Gastrocnemius medialis (tissue), 4 donors: ENCODE results near the gene ZNF578. TPM values are rescaled to one million over a fixed set of nuclear protein-coding genes. Genes with fewer than 3 reads are reported as not detected.

Source experiments
- ATAC-seq, 2 donors: fragments of 150-250 bp; one replicate each; pipeline ENCODE4 v1.9.1; 2016
- DNase-seq, 2 donors: peaks; one replicate each; pipeline ENCODE4 v3.0.0-alpha.2; 2019
- H3K27ac ChIP-seq, 4 donors: fragments of 200-600 bp; sonication (generic); 1 replicate in 1 of 4; 2 replicates in 3 of 4; pipeline ENCODE4 v1.5.1; 2016 to 2018; ENCODE audit warnings: mild to moderate bottlenecking in 2 of 4, moderate library complexity in 1 of 4
- H3K27me3 ChIP-seq, 3 donors: fragments of 200-600 bp; sonication (generic) in 2 of 3; 1 replicate in 1 of 3; 2 replicates in 2 of 3; pipeline versions ENCODE4 v1.5.1 to v1.6.0; 2016 to 2019; ENCODE audit warnings: mild to moderate bottlenecking in 1 of 3, moderate library complexity in 1 of 3
- H3K36me3 ChIP-seq, 2 donors: fragments of 200-600 bp; sonication (generic) in 1 of 2; one replicate each; pipeline ENCODE4 v1.5.1; 2017 to 2018
- H3K4me1 ChIP-seq, 2 donors: fragments of 200-600 bp; sonication (generic) in 1 of 2; one replicate each; pipeline ENCODE4 v1.5.1; 2016 to 2017; ENCODE audit warnings: mild to moderate bottlenecking in 2 of 2
- H3K4me3 ChIP-seq, 4 donors: fragments of 200-600 bp; sonication (generic) in 3 of 4; 1 replicate in 1 of 4; 2 replicates in 3 of 4; pipeline ENCODE4 v1.5.1; 2016 to 2019; ENCODE audit warnings: mild to moderate bottlenecking in 2 of 4
- H3K9me3 ChIP-seq, 3 donors: fragments of 200-600 bp; sonication (generic) in 2 of 3; 1 replicate in 1 of 3; 2 replicates in 2 of 3; pipeline ENCODE4 v1.5.1; 2016 to 2019
- CTCF ChIP-seq, 5 experiments: fragments of 450-650 bp in 3 of 5; fragments of 200-600 bp in 2 of 5; sonication (generic) in 2 of 5; IDR thresholded peaks in 4 of 5; conservative IDR thresholded peaks in 1 of 5; 1 replicate in 4 of 5; 2 replicates in 1 of 5; pipeline ENCODE4 v1.5.1; 2016 to 2019; ENCODE audit warnings: antibody characterized with exemption in 5 of 5, mild to moderate bottlenecking in 3 of 5, moderate library complexity in 3 of 5
- POLR2A ChIP-seq, 2 donors: fragments of 450-650 bp; IDR thresholded peaks; one replicate each; pipeline ENCODE4 v1.6.1; 2017; ENCODE audit warnings: antibody characterized with exemption in 2 of 2, mild to moderate bottlenecking in 2 of 2, moderate library complexity in 2 of 2
- in situ Hi-C, 4 donors: fragments of 200-750 bp; cut with MboI; loops; one replicate each; pipeline versions ENCODE4 v1.15.0 to v1.8.0; 2017; ENCODE audit warnings: low sequenced_read_pairs in 4 of 4
- intact Hi-C: fragments of 100-400 bp; cut with DNase I; formaldehyde crosslinking; loops from one replicate; pipeline ENCODE4 v1.15.1; 2023; ENCODE audit warnings: low total_unique reads
- total RNA-seq, 4 donors: library from RNA; depleted of rRNA; stranded (reverse); fragments of >200 nt; gene quantifications; one replicate each; pipeline versions ENCODE4 v1.1.0 to v1.2.3, GENCODE V29; 2016

The ZNF578 gene
- total RNA-seq, 4 donors from 2014 or later, result 0.20 to 0.63 (median 0.33) TPM; not detected in 1

DNA sequence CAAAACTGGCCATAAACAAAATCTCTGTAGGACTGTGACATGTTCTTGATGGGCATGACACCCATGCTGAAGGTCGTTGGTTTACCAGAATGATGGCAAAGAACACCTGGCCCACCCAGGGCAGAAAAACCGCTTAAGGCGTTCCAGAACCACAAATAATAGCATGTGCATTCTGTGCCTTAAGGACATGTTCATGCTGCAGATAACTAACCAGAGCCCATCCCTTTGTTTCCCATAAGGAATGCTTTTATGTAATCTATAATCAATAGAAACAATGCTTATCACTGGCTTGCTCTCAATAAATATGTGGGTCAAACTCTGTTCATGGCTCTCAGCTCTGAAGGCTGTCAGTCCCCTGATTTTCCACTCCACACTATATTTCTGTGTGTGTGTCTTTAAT is 11.2 kb upstream of the ZNF578 start:
- H3K4me3 ChIP-seq, result no peak overlapping the region
- TF ChIP-seq CTCF (IDR thresholded peaks at IDR 0.05 in 4 of 5, conservative IDR thresholded peaks at IDR 0.05 in 1 of 5) (no peak), POLR2A (IDR thresholded peaks at IDR 0.05) (no peak)
- no peak for ATAC-seq
- H3K27me3 ChIP-seq, result no peaks in the 10 kb centered on the region
- no peak overlapping the region for H3K27ac ChIP-seq
- no peaks in the 10 kb centered on the region for H3K4me1 ChIP-seq
- no peaks in the 10 kb centered on the region for H3K9me3 ChIP-seq
- peaks cover 3 to 11% of the 10 kb centered on the region in 2 donors for H3K36me3 ChIP-seq
- in situ Hi-C loops (no loop called here), intact Hi-C loops (no loop called here)
- DNase-seq, result no peak

GRCh38 chr19:52444506-52444905 is 8.8 kb upstream of the ZNF578 start:
- Histone ChIP-seq H3K9me3 (peaks cover 0 to 6% (median 0%) of the 10 kb centered on the region in 3 donors), H3K36me3 (no peaks in the 10 kb centered on the region), H3K4me1 (no peaks in the 10 kb centered on the region), H3K27ac (no peak overlapping the region), H3K27me3 (no peaks in the 10 kb centered on the region), H3K4me3 (no peak overlapping the region)
- TF ChIP-seq CTCF (IDR thresholded peaks at IDR 0.05 in 4 of 5, conservative IDR thresholded peaks at IDR 0.05 in 1 of 5) (no peak), POLR2A (IDR thresholded peaks at IDR 0.05) (no peak)
- DNase-seq (no peak), ATAC-seq (no peak)
- intact Hi-C loops, result no loop called here
- in situ Hi-C loops, result no loop called here

DNA sequence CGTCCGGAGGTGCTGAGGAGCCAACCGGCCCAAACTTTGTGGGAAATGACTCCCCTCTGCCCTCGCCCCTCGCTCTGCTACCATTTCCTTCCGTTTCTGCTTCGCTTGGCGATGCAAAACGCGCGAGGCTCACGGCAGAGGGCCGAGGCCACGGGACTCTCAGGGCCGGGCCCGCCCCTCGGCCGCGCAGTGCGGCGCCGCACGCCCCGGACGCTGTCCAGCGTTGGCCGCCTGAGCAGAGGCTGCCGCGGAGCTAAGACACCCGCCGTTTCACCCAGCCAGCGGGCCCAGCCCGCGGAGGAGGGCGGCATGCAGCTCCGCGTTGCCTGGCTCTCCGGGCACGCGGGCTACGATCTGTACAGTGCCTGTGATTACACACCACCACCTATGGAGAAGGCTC is 2.1 kb upstream of the ZNF578 start:
- H3K27me3 ChIP-seq, result no peaks in the 10 kb centered on the region
- TF ChIP-seq POLR2A (IDR thresholded peaks at IDR 0.05) (no peak), CTCF (IDR thresholded peaks at IDR 0.05 in 4 of 5, conservative IDR thresholded peaks at IDR 0.05 in 1 of 5) (no peak)
- DNase-seq, result no peak
- no peak overlapping the region for H3K27ac ChIP-seq
- peaks cover 0 to 17% (median 5%) of the 10 kb centered on the region in 3 donors for H3K9me3 ChIP-seq
- no peak overlapping the region for H3K4me3 ChIP-seq
- intact Hi-C loops (no loop called here), in situ Hi-C loops (no loop called here)
- ATAC-seq, result no peak
- no peaks in the 10 kb centered on the region for H3K36me3 ChIP-seq
- H3K4me1 ChIP-seq, result peaks cover 6 to 7% of the 10 kb centered on the region in 2 donors

GRCh38 chr19:52464798-52465470 is 11.6 kb downstream of the ZNF578 start:
- ATAC-seq (no peak), DNase-seq (no peak)
- H3K4me3 ChIP-seq, result no peak overlapping the region
- peaks cover 0 to 22% (median 18%) of the 10 kb centered on the region in 3 donors for H3K9me3 ChIP-seq
- no peak overlapping the region for H3K27ac ChIP-seq
- intact Hi-C loops (no loop called here), in situ Hi-C loops (no loop called here)
- no peaks in the 10 kb centered on the region for H3K27me3 ChIP-seq
- TF ChIP-seq POLR2A (IDR thresholded peaks at IDR 0.05) (no peak), CTCF (IDR thresholded peaks at IDR 0.05 in 4 of 5, conservative IDR thresholded peaks at IDR 0.05 in 1 of 5) (no peak)
- peaks cover 0 to 3% of the 10 kb centered on the region in 2 donors for H3K36me3 ChIP-seq
- H3K4me1 ChIP-seq, result no peaks in the 10 kb centered on the region
